Lung (tissue), 12 donors: ENCODE data around the gene DCUN1D1. TPM values are rescaled to one million over a fixed set of nuclear protein-coding genes. Genes with fewer than 3 reads are reported as not detected.

Experiments
- ATAC-seq: fragments of 200-7000 bp; cut with Tn5 transposase; one replicate; pipeline ENCODE4 v1.9.1; 2020; ENCODE audit warnings: moderate number of reproducible peaks; ENCODE audit not compliant: insufficient read depth, low FRiP score
- DNase-seq, 3 donors: peaks; one replicate each; pipeline ENCODE4 v3.0.0-alpha.2; 2013 to 2017
- H3K27ac ChIP-seq, 2 donors: one replicate each; pipeline ENCODE4 v1.5.1; 2013; ENCODE audit warnings: mild to moderate bottlenecking in 2 of 2, moderate library complexity in 2 of 2, control low read depth in 1 of 2, inconsistent platforms in 1 of 2, low read depth in 1 of 2, low read length in 1 of 2
- H3K27me3 ChIP-seq, 3 donors: one replicate each; pipeline ENCODE4 v1.5.1; 2013; ENCODE audit warnings: low read length in 2 of 3; ENCODE audit not compliant: control insufficient read depth in 3 of 3, insufficient read depth in 3 of 3
- H3K36me3 ChIP-seq, 4 donors: one replicate each; pipeline ENCODE4 v1.5.1; 2013; ENCODE audit warnings: low read length in 4 of 4, mild to moderate bottlenecking in 1 of 4, moderate library complexity in 1 of 4; ENCODE audit not compliant: control insufficient read depth in 4 of 4, insufficient read depth in 4 of 4
- H3K4me1 ChIP-seq, 5 donors: one replicate each; pipeline ENCODE4 v1.5.1; 2013; ENCODE audit warnings: low read length in 5 of 5, mild to moderate bottlenecking in 2 of 5, moderate library complexity in 1 of 5; ENCODE audit not compliant: control insufficient read depth in 5 of 5, insufficient read depth in 5 of 5
- H3K4me3 ChIP-seq: one replicate; pipeline ENCODE4 v1.5.1; 2013; ENCODE audit warnings: mild to moderate bottlenecking, control low read depth, moderate library complexity
- H3K9ac ChIP-seq, 2 donors: one replicate each; pipeline ENCODE4 v1.5.1; 2013; ENCODE audit warnings: low read length in 2 of 2, control low read depth in 1 of 2; ENCODE audit not compliant: insufficient read depth in 1 of 2
- H3K9me3 ChIP-seq, 4 donors: one replicate each; pipeline ENCODE4 v1.5.1; 2013; ENCODE audit warnings: low read length in 3 of 4, mild to moderate bottlenecking in 1 of 4, moderate library complexity in 1 of 4; ENCODE audit not compliant: control insufficient read depth in 4 of 4, insufficient read depth in 3 of 4
- WGBS, 2 donors: extraction: QIAGEN DNeasy Blood & Tissue Kit; methylation state at CpG; one replicate each; pipeline ENCODE4 v1.1.7; 2013; 5-methylcytosine and 5-hydroxymethylcytosine counted together
- polyA plus RNA-seq, 2 donors: library from polyadenylated mRNA; stranded (reverse); fragments of 200-250 nt; gene quantifications; one replicate each; pipeline ENCODE4 v1.2.1, GENCODE V29; 2013
- total RNA-seq, 2 donors: library from RNA; depleted of rRNA in 1 of 2; stranded (reverse); fragments of >200 nt in 1 of 2; gene quantifications; one replicate each; pipeline ENCODE4 v1.2.1, GENCODE V29; 2014 to 2021
- TF ChIP-seq, protein P1 (sequence below): IDR thresholded peaks from 2 replicates; pipeline ENCODE4 v1.5.1; 2012; ENCODE audit warnings: mild to moderate bottlenecking; ENCODE audit errors: control extremely low read depth, extremely low read depth
- donor health status: control.
- donor health status: control.
- donor health status: Bipolar disorder and iron deficiency.
- donor health status: healthy.
- donor health status: DM: yes; HTN: yes; CAD: no.

The DCUN1D1 gene
- total and polyA plus RNA-seq, 4 donors, result 6.8 to 54.7 (median 23.5) TPM

DNA sequence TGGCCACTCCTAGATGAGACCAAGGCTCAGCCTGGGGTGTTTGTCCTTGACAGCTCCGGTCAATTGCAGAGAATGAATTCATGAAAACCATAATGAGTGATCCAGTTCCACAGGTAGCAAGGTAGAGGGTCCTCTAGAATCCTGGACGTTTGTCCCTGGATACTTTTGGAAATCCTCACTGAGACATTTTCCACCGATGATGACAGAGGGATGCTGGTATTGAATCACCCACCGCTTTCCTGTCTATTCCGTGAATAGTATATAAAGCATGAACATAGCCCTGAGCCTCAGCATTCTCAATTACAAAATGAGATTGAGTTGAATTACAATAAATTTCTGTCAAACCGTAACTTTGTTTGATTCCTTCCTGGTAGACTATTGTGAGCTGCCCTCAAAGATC is 5.7 kb upstream of the DCUN1D1 start:
- TF ChIP-seq, protein P1, sequence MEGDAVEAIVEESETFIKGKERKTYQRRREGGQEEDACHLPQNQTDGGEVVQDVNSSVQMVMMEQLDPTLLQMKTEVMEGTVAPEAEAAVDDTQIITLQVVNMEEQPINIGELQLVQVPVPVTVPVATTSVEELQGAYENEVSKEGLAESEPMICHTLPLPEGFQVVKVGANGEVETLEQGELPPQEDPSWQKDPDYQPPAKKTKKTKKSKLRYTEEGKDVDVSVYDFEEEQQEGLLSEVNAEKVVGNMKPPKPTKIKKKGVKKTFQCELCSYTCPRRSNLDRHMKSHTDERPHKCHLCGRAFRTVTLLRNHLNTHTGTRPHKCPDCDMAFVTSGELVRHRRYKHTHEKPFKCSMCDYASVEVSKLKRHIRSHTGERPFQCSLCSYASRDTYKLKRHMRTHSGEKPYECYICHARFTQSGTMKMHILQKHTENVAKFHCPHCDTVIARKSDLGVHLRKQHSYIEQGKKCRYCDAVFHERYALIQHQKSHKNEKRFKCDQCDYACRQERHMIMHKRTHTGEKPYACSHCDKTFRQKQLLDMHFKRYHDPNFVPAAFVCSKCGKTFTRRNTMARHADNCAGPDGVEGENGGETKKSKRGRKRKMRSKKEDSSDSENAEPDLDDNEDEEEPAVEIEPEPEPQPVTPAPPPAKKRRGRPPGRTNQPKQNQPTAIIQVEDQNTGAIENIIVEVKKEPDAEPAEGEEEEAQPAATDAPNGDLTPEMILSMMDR, result no peak
- Histone ChIP-seq H3K9me3 (no peaks in the 10 kb centered on the region), H3K9ac (no peak overlapping the region), H3K4me3 (no peak overlapping the region), H3K4me1 (peaks cover 0 to 14% (median under 1%) of the 10 kb centered on the region in 5 donors), H3K36me3 (no peaks in the 10 kb centered on the region), H3K27ac (no peak overlapping the region), H3K27me3 (no peaks in the 10 kb centered on the region)
- 87 to 92% methylated on average over 6 of the region's 6 CpGs for WGBS, 2 donors
- ATAC-seq (no peak), DNase-seq (no peak)

DNA sequence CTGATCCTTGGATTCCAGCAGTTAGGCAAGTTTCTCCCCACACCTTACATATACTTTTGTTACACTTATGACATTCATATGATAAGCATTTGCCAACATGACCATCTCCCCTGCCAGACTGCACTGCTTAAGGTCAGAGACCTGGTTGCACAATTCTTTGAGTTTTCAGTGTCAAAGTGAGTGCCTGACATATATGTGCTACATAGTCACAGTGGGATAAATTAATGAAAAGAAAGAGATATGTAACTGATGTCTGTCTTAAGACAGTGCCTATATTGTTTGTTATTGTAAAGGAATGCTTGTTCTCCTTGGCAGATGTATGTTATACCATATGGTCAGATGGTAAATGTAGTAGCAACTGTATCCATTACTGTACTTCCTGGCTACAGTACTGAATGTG is 3.5 kb upstream of the DCUN1D1 start:
- Histone ChIP-seq H3K9ac (no peak overlapping the region), H3K27me3 (no peaks in the 10 kb centered on the region), H3K4me3 (no peak overlapping the region), H3K36me3 (no peaks in the 10 kb centered on the region), H3K27ac (no peak overlapping the region), H3K4me1 (peaks cover 0 to 20% (median 5%) of the 10 kb centered on the region in 5 donors), H3K9me3 (no peaks in the 10 kb centered on the region)
- TF ChIP-seq, protein P1, result no peak
- ATAC-seq (no peak), DNase-seq (peak; percentile 37 to 75 (median 74))

GRCh38 chr3:182981038-182981380 is 671 bp upstream of the DCUN1D1 start:
- Histone ChIP-seq H3K36me3 (no peaks in the 10 kb centered on the region), H3K4me3 (peak overlapping the region; percentile 50), H3K9ac (no peak overlapping the region), H3K27ac (peak overlapping the region; percentile 62 to 75), H3K27me3 (no peaks in the 10 kb centered on the region), H3K9me3 (no peaks in the 10 kb centered on the region), H3K4me1 (peaks cover 3 to 33% (median 13%) of the 10 kb centered on the region in 5 donors)
- TF ChIP-seq, protein P1, result no peak
- DNase-seq, result no peak
- no peak for ATAC-seq
- 69 to 71% methylated on average over 10 of the region's 10 CpGs for WGBS, 2 donors

DNA sequence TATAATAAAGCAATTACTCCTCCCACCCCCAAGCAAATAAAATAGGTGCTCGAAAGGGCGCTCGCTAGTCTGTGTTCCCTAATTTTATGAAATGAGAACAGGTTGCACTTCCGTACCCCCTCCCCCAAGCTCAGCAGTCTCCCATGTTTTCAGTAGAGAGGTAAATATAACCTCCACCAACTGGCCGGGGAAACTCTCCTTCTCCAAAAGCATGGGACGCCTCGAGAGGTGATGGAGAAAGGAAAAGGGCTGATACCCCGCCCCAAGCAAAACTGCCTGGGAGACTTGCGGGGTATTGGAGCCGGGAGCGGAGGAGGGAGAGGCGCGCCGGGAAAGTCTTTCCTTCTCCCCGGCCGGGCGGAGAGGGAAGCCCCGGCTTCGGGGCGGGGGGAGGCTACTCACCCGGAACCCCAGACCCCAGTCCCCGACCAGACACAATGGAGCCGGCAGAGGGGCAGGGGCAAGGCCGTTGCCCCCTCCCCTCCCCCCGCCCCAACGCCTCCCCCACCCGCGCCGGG is 605 bp downstream of the DCUN1D1 start:
- TF ChIP-seq, protein P1, result no peak
- WGBS, 2 donors, result 0% methylated on average over 15 to 29 of the region's 29 CpGs
- no peaks in the 10 kb centered on the region for H3K36me3 ChIP-seq
- ATAC-seq (peak; percentile 9), DNase-seq (peak in 2 of 3 donors; percentile 31 to 47)
- peaks cover 3 to 31% (median 13%) of the 10 kb centered on the region in 5 donors for H3K4me1 ChIP-seq
- H3K9ac ChIP-seq, result peak overlapping the region; percentile 1 to 79
- H3K27me3 ChIP-seq, result no peaks in the 10 kb centered on the region
- peak overlapping the region; percentile 90 for H3K4me3 ChIP-seq
- H3K9me3 ChIP-seq, result no peaks in the 10 kb centered on the region
- H3K27ac ChIP-seq, result peak overlapping the region; percentile 83 to 90
